Measurements from ENCODE around the gene TBX5.

The TBX5 gene

DNA sequence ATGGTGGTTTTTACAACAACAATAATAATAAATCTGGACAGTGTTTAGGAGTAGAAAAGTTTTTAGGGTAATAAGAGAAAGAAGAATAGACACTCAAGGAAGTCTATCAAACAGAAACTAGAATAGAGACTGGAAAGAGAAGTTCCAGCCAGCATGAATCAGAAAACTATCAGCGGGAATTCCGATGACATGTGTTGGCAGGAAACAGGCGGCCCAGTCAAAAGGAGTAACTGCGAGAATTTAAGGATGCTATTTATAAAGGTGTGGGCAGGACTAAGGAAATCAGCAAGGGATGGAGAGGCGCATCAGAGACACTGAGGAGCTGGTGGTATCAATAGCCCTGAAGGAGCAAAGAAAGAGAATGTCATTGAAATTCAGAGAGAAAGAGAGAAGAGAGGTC is 89.9 kb downstream of the TBX5 start:
- DNase-seq = no peak

DNA sequence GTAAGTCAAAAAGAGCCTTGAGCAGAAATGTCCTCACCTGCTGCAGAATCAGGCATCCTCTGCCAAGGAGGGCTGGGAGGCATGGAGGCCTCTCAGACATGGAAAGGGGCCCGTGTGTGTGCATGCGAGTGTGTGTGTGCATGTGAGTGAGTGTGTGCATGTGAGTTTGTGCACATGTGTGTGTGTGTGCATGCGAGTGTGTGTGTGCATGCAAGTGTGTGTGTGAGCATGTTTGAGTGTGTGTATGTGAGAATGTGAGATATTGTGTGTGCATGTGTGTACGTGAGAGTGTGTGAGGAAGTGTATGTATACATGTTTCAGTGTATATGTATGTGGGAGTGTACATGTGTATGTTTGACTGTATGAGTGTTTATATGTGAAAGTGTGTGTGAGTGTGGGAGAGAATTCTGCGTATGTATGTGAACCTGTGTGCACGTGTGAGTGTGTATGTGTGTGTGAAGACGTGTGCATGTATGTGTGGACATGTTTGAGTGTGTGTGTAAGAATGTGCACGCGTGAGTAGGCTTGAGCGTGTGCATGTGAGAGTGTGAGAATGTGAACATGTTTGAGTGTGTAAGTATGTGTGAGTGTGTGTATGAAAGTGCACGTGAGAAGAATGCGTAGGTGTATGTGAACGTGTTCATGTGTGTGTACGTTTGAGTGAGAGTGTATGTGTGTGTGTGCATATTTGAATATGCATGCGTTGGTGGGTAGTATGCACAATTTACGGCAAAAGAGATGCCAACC is 90.8 kb downstream of the TBX5 start:
- DNase-seq = no peak

DNA sequence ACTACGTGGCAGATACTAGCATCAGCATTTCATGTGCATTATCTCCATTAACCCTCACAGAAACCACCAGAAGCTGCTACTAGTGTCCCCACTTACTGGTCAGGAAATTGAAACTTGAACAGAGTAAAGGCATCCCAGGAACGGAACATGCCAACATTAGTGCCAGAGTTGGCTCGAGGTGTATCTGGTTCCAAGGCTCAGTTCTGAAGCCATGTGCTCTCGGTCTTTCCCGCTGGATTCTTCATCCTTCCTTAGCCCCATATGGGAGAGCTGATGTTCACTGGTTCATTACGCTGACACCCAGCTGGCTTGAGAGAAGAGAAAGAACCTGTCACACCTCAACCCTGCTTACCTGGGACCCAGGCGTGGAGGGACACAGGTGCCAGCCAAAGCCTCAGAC is 91.5 kb downstream of the TBX5 start:
- DNase-seq = no peak

DNA sequence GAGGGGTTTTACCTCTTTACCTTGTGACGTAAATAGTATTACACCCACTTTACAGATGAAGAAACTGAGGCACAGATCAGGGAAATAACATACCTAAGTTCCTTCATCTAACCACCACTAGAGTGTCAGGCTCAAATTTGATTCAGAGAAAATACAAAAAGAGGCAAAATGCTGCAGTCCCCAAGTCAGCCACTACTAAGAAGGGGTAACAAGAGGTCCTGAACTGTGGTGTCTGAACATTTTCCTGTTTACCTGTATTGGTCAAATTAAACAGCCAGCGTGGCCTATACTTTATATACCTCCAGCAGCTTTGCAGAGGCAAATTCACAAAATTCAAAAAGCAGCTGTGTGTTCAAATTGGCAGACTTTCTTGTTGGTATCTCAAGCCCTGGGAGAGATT is 92.0 kb downstream of the TBX5 start:
- no peak for DNase-seq

DNA sequence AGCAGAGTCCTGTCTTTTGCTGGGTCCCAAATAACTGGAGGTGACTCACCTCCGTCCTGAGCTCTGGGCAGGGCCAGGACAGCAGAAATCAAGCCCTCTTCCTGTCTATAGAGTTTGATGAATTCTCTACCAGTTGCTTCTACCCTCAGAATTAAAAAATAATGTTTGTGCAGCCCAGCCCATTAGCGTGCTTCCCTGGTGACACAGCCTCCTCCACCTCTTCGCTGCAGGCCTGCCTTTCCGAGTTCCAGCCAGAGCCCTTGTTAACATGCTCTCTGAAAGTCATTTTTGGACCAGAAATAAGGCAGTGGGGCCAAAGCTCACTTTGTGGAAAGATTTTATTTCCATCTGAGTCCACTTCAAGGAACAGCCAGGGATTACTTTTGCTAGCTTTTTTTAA is 94.0 kb downstream of the TBX5 start:
- DNase-seq = no peak

DNA sequence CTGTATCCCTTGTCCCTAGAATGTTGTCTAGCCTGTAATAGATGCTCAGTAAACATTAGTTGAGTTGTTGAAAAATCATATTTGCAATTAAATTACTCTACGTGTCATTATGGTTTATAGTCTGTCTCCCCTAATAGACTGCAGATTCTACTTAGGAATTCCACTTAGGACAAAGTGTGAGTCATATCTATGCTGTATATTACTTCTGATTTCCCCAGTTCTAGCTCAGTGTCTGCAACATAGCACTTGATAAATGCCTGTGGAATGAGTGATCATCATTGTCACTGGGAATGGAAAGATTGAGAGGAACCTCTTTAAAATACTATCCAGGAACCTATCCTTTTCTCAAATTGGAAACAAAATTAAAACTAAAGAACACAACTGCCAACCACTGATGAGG is 99.3 kb downstream of the TBX5 start:
- DNase-seq = no peak

DNA sequence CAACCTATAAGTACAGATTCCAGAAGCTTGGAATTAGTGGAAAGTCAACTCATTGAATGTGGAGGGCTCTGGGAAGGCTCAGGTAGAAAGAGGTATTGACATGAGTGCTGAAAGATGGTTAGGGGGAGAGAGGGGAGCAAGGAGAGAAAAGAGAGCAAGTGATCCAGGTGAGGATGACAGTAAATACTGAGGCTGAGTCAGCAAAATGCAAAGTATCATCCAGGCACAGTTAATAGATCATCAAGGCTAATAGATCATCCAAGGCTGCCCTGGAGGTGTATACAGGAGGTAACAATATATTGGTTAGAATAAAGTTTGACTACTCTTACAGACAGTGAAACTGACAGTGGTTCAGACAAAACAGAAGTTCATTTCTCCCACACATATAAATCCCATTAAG is 100.5 kb downstream of the TBX5 start:
- DNase-seq = no peak
